HG03064 (cell line): Measurements from ENCODE around the gene SHMT1.
"Not testable (repeated sequence)": the region's sequence is repeated elsewhere in the genome, so short reads cannot be mapped to it uniquely, and the experiment has no call there.

ENCODE experiments used
- ATAC-seq: cut with Tn5 transposase; IDR thresholded peaks from one replicate; pipeline ENCODE4 v1.9.1; 2021; ENCODE audit warnings: low read depth; ENCODE audit not compliant: unreplicated experiment

The SHMT1 gene

DNA sequence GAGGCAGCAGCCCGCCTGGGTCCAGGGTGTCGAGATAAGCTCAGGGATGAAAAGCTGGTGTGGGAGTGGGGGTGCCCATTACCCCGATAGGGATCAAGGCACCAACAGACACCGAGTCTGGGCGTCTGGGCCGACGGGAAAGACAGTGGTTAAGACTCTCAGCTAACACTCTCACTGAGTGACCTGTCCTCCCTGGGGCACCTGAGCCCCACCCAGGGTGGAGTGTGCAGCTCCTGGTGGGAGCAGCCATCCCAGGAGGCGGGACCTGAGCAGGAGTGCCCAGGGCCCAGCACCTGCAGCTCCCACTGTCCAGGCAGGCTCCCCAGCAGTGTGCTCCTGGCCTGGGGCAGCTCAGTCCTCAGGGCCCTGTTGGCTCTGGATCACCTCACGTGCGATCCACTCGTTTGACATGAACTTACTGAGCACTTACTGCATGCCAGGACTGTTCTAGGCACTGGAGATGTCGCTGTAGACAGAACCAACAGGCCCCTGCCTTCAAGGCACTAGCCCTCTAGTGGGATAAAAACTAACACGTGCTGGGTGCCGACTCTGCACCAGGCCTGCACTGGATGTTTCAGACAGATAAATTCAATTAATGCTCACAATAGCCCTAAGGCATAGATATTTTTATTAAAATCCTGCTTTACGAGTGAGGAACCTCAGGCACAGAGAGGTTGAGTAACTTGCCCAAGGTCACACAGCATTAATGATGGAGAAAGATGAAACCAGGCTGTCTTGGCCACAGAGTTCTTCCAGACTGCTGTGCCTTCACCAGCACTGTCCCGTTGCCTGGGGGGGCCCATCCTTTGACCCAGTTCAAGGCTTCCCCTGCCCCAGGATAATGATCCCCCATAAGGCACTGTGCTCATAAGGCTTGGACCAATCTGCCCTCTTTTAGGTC is 16.1 kb upstream of the SHMT1 start:
- ATAC-seq, result no peak

DNA sequence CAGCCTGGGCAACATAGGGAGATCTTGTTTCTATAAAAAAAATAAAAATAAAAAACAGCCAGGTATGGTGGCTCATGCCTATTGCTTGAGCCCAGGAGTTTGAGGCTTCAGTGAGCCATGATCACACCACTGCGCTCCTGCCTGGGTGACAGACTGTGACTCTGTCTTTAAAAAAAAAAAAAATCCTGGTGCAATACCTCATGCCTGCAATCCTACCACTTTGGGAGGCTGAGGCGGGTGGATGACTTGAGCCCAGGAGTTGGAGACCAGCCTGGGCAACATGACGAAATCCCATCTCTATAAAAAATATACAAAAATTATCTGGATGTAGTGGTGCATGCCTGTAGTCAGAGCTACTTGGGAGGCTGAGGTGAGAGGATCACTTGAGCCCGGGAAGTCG is 15.3 kb upstream of the SHMT1 start:
- ATAC-seq, result not testable (repeated sequence)

DNA sequence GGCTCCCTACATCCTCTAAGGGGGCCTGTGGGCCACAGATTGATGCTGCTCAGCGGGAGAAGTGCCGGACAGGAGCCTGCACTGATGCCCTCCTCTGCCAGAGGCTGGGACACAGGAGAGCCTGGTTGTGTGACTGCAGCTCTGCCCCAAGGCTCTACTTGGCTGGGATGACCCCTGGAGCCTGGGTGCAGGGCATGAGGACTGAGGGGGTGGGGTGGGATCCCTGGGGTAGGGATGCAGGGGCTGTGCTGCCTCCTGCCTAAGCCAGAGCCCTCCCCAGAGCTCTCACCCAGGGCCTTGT is 14.8 kb upstream of the SHMT1 start:
- no peak for ATAC-seq

DNA sequence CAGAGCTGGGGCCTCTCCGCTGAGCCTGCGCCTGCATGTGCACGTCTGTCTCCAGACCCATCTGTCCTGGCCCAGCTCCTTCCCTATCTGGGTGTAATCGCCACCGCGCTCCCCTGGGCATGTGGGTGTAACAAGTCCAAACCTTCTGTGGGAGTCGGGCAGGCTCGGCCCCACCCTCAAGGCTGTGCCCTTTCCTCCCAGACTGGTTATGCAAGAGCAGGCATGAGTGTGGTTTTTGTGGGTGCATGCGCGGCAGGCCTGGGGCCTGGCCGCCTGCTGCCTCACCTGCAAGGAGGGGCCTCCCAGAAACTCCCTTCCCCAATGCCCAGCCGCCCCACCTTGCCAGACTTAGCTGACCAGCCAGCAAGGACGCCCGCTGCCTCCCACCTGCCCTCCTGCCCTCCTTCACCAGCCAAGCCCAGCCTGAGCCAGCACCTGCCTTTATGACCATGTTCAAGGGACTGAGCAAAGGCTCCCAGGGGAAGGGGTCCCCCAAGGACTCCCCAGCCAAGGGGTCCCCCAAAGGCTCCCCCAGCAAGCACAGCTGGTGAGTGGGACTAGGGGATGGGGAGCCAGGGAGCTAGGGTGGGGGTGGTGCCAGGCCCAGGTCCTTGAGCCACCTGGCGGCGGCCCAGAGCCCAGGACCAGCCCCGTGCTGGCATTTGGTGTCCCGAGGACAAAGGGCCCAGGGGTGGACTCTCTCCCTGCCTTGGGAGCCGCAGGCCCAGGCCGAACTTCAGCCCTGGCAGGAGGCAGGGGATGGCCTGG is 14.3 kb upstream of the SHMT1 start, which contains the start of gene EVPLL:
Gene EVPLL, plus strand, starts transcription at position 342 of the 768 bp plus-strand sequence. CDS start 3,160 bp downstream, outside the sequence.
- no peak for ATAC-seq

DNA sequence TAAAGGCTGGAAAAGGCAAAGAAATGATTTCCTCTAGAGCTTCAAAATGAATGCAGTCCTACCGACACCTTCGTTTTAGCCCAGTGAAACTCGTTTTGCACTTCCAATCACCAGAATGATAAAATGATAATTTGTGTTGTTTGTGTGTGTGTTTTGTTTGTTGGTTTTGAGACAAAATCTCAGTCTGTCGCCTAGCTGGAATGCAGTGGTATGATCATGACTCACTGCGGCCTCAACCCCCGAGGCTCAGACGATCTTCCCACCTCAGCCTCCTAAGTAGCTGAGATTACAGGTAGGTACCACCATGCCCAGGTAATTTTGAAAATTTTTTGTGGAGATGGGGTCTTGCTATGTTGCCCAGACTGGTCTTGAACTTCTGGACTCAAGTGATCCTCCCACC is 10.9 kb upstream of the SHMT1 start:
- ATAC-seq, result no peak

DNA sequence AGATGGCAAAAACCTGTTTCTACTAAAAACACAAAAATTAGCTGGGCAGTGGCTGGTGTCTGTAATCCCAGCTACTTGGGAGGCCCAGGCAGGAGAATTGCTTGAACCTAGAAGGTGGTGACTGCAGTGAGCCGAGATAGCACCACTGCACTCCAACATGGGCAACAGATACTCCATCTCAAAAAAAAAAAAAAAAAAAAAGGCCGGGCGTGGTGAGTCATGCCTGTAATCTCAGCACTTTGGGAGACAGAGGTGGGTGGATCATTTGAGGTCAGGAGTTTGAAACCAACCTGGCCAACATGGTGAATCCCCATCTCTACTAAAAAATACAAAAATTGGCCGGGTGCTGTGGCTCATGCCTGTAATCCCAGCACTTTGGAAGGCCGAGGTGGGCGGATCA is 9.8 kb upstream of the SHMT1 start:
- ATAC-seq, result not testable (repeated sequence)

DNA sequence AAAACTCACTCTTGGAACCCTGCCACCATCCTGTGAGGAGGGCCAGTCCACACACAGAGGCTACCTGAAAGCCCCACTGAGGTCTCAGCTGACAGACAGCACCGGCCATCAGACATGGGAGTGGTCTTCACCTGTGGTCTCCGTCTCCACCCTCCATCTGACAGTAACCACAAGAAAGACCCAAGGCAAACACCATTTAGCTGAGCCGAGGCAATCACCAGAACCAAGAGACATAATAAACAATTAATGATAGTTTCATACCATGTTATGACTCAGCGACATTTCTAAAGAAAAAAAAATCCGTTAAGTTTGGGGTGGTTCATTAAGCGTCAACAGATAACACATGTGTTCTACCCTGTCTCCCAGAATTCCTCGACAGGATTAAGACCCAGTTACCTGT is 8.1 kb upstream of the SHMT1 start:
- no peak for ATAC-seq

DNA sequence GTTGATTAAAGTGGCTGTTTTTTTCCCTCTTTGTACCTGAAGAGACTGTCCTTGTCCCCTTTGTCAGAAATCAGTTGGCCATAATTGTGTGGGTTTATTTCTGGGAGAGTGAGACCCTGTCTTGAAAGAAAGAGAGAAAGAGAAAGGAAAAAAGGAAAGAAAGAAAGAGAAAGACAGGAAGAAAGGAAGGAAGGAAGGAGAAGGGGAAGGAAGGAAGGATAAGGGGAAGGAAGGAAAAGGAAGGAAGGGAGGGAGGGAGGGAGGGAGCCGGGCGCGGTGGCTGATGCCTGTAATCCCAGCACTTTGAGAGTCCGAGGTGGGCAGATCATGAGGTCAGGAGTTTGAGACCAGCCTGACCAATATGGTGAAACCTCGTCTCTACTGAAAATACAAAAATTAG is 7.4 kb upstream of the SHMT1 start:
- ATAC-seq, result no peak

DNA sequence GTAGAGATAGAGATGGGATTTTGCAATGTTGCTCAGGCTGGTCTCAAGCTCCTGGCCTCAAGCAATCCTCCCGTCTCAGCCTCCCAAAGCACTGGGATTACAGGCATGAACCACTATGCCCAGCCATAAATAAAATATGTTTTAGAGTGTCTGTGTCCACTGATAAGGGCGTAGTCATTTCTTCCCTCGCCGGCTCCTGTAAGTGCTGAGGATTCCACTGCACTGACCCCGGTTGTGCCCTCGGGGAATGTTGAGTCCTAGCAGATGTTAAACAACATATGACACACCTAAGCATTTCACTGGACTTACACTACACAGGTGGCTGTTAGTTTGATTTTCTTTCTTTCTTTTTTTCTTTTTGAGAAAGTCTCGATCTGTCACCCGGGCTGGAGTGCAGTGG is 5.6 kb upstream of the SHMT1 start:
- no peak for ATAC-seq

DNA sequence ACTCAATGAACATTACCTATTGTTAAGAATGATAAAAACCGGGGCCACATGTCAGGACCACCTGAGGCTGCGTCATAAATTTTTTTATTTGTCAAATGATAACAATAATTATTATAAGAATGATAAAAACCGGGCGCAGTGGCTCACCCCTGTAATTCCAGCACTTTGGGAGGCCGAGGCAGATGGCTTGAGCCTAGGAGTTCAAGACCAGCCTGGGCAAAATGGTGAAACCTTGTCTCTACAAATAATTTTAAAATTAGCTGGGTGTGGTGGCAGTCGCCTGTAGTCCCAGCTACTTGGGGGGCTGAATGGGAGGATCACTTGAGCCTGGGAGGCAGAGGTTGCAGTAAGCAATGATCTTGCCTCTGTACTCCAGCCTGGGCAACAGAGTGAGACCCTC is 816 bp upstream of the SHMT1 start:
- ATAC-seq, result no peak

DNA sequence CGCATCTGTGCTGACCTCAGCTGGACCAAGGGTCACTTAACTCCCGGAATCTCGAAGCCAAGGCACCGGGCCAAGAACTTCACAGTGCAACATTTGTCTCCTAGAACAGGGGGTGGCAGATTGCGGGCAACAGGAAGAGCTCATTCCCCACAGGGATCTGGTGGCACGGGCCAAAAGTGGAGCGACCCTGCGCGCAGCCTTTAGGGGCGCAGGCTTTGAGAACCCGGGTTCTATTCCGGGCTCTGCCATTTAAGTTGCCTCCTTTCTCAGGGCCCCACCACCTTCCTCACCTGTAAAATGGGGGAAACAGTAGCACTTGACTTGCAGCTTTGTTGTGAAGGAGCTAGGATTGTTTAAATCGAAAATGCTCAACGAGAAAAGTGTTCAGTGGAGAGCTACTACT is 651 bp downstream of the SHMT1 start:
- ATAC-seq, result no peak

DNA sequence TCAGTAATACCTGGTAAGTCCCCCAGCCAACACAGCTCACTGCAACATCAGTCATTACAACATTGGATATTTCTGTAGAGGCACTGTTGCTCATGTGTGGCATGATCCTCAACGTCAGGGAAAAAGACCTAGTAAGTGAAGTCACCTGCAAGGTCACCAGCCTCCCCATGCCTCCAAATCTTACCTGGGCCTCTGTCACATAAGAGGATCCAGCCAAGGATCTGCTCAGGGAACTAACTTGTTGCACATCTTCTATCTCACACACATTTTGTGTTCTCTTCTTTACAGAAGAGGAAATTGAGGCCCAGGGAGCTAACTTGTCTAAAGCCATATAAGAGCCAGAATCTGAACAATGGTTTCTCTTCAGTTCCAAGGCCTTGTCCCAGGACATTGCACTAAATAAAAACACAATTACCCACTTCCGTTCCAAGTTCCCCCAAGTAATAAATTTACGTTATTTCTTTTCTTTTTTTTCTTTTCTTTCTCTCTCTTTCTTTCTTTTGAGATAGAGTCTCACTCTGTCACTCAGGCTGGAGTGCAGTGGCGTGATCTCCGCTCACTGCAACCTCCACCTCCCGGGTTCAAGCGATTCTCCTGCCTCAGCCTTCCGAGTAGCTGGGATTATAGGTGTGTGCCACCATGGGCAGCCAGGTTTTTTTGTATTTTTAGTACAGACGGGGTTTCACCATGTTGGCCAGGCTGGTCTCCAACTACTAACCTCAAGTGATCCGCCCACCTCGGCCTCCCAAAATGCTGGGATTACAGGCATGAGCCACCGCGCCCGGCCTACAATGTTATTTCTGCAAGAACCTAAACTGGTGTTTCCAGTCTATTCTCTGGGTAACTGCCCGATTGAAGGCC is 1.3 kb downstream of the SHMT1 start:
- no peak for ATAC-seq

DNA sequence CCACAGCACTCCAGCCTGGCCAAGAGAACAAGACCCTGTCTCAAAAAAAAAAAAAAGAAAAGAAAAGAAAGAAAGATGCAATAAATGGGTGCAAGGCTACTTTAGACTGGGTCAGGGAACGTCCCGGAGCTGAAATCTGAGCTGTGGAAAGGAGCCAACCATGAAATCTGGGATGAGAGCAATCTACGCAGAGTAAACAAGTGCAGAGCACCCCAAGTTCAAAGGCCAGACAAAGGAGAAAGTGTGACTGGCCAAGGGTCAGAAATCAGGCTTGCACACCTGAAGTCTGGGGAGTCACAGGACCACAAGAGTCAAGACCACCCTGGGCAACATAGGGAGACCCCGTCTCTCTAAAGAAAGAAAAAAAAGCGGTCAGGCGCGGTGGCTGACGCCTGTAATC is 2.8 kb downstream of the SHMT1 start:
- ATAC-seq, result no peak

DNA sequence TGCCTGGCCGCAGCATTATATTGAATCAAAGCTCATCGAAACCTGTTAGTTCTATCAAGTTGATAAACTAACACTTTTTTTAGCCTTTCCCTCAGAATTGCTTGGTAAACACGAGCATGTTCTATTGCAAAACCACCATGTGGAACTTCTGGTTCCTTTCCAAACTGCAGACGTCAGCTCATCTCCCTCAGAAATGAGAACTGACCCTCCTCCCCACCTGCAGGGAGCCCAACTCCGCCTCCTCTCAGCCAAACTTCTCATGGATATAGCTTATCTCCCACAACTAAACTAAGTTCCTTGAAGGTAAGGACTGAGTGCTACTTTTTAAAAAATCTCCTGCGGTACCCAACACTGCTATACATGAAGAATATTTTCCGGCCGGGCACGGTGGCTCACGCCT is 6.7 kb downstream of the SHMT1 start:
- ATAC-seq, result no peak

DNA sequence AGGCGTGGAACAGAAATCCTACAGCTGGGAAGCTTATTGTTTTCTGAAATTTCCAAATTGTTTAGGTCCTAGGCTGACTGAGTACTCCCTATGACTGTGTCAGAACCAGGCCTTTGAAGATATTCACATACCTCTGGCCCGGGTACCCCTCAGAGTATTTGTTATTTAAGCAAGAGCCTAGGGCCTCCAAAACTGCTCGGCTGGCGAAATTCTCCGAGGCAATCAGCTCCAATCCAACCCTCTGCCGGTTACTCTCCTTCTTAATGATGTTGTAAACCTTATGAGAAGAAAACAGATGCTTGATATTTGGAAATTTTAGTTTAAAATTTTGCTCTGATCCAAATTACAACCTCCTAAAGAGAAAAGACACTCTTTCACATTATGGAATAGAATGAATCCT is 9.8 kb downstream of the SHMT1 start:
- ATAC-seq, result no peak

DNA sequence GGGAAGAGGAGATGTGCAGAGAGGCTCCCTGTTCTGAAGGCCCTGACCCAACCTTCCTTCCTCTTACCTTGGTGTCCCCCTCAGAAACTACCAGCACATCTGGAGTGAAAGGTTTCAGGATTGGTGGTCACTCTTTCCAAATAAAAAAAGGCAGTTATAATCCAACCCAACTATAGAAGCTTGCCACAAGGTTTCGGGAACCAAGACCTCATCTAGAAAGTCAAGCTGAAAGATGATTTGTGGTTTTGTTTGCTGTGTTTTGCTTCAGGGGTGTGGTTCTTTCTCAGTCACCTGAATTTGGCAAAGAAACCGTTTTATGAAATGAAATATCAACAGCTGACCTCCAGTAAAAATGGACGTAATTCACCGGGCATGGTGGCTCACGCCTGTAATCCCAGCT is 19.3 kb downstream of the SHMT1 start:
- no peak for ATAC-seq

DNA sequence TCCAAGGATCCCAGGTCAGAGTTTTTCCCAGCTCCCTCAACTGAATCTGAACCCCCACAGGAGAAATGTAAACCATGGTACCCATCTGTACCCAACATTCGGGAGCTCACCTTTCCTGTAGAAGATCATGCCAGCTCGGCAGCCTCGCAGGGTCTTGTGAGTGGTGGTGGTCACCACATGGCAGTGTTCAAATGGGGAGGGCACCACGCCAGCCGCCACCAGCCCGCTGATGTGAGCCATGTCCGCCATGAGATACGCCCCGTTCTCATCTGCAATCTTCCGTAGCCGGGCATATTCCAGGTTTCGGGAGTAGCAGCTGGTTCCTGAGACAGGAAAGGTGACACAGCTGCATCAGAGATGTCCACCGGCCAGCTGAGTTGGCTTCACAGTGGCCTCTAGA is 23.4 kb downstream of the SHMT1 start:
- ATAC-seq, result no peak

DNA sequence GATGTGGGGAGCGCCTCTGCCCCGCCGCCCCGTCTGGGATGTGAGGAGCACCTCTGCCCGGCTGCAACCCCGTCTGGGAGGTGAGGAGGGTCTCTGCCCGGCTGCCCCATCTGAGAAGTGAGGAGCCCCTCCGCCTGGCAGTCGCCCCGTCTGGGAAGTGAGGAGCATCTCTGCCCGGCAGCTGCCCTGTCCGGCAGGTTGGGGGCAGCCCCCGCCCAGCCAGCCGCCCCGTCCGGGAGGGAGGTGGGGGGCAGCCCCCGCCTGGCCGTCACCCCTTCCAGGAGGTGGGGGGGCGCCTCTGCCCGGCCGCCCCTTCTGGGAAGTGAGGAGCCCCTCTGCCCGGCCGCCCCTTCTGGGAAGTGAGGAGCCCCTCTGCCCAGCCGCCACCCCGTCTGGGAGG is 25.2 kb downstream of the SHMT1 start:
- ATAC-seq, result not testable (repeated sequence)

DNA sequence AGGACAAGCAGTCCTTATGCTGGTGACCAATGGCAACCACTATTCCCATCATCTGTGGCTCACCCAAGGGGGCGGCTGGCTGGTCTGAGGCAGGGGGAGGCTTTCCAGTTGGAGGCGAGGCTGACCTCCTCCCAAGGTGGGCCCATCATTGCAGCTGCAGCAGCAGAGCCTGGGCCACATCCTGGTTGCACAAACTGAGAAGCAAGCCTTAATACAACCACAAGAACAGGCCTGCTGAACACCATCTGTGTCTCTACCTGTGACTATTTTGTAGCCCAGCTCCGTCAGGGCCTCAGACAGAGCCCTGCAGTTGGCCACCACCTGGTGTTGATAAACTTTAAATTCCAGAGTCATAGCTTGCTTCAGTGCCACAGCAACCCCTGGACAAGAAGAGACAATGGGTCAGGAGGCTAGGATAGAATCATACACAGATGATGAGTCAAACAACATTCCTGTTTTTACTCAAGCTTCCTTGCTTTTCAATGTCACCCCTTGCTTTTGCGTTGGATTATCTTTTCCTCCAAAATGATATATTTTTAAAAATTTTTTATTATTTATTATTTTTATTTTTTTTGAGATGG is 30.4 kb downstream of the SHMT1 start:
- ATAC-seq, result no peak

DNA sequence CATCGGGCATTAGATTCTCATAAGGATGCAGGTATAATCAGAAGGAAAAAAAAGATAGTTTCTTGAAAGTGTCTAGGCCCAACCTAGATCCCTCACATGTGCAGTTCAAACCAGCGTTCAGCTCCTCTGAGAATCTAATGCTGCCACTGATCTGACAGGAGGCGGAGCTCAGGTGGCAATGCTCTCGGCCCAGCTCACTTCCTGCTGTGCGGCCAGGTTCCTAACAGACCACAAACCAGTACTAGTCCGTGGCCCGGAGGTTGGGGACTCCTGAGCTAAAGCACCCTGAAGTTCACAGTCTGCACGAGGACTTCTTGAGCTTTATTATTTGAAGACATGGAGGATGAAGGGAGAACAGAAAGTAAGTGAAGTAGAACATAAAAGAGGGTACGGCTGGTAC is 31.5 kb downstream of the SHMT1 start:
- ATAC-seq, result no peak
